Lung (tissue), 12 donors: ENCODE data around the gene SLC27A3. TPM values are rescaled to one million over a fixed set of nuclear protein-coding genes. Genes with fewer than 3 reads are reported as not detected.

Experiments used
- ATAC-seq: fragments of 200-7000 bp; cut with Tn5 transposase; one replicate; pipeline ENCODE4 v1.9.1; 2020; ENCODE audit warnings: moderate number of reproducible peaks; ENCODE audit not compliant: insufficient read depth, low FRiP score
- DNase-seq, 3 donors: peaks; one replicate each; pipeline ENCODE4 v3.0.0-alpha.2; 2013 to 2017
- H3K27ac ChIP-seq, 2 donors: one replicate each; pipeline ENCODE4 v1.5.1; 2013; ENCODE audit warnings: mild to moderate bottlenecking in 2 of 2, moderate library complexity in 2 of 2, control low read depth in 1 of 2, inconsistent platforms in 1 of 2, low read depth in 1 of 2, low read length in 1 of 2
- H3K27me3 ChIP-seq, 3 donors: one replicate each; pipeline ENCODE4 v1.5.1; 2013; ENCODE audit warnings: low read length in 2 of 3; ENCODE audit not compliant: control insufficient read depth in 3 of 3, insufficient read depth in 3 of 3
- H3K36me3 ChIP-seq, 4 donors: one replicate each; pipeline ENCODE4 v1.5.1; 2013; ENCODE audit warnings: low read length in 4 of 4, mild to moderate bottlenecking in 1 of 4, moderate library complexity in 1 of 4; ENCODE audit not compliant: control insufficient read depth in 4 of 4, insufficient read depth in 4 of 4
- H3K4me1 ChIP-seq, 5 donors: one replicate each; pipeline ENCODE4 v1.5.1; 2013; ENCODE audit warnings: low read length in 5 of 5, mild to moderate bottlenecking in 2 of 5, moderate library complexity in 1 of 5; ENCODE audit not compliant: control insufficient read depth in 5 of 5, insufficient read depth in 5 of 5
- H3K4me3 ChIP-seq: one replicate; pipeline ENCODE4 v1.5.1; 2013; ENCODE audit warnings: mild to moderate bottlenecking, control low read depth, moderate library complexity
- H3K9ac ChIP-seq, 2 donors: one replicate each; pipeline ENCODE4 v1.5.1; 2013; ENCODE audit warnings: low read length in 2 of 2, control low read depth in 1 of 2; ENCODE audit not compliant: insufficient read depth in 1 of 2
- H3K9me3 ChIP-seq, 4 donors: one replicate each; pipeline ENCODE4 v1.5.1; 2013; ENCODE audit warnings: low read length in 3 of 4, mild to moderate bottlenecking in 1 of 4, moderate library complexity in 1 of 4; ENCODE audit not compliant: control insufficient read depth in 4 of 4, insufficient read depth in 3 of 4
- WGBS, 2 donors: extraction: QIAGEN DNeasy Blood & Tissue Kit; methylation state at CpG; one replicate each; pipeline ENCODE4 v1.1.7; 2013; 5-methylcytosine and 5-hydroxymethylcytosine counted together
- polyA plus RNA-seq, 2 donors: library from polyadenylated mRNA; stranded (reverse); fragments of 200-250 nt; gene quantifications; one replicate each; pipeline ENCODE4 v1.2.1, GENCODE V29; 2013
- total RNA-seq, 2 donors: library from RNA; depleted of rRNA in 1 of 2; stranded (reverse); fragments of >200 nt in 1 of 2; gene quantifications; one replicate each; pipeline ENCODE4 v1.2.1, GENCODE V29; 2014 to 2021
- TF ChIP-seq, protein P1 (sequence below): IDR thresholded peaks from 2 replicates; pipeline ENCODE4 v1.5.1; 2012; ENCODE audit warnings: mild to moderate bottlenecking; ENCODE audit errors: control extremely low read depth, extremely low read depth
- donor health status: control.
- donor health status: control.
- donor health status: Bipolar disorder and iron deficiency.
- donor health status: healthy.
- donor health status: DM: yes; HTN: yes; CAD: no.

The SLC27A3 gene
- total and polyA plus RNA-seq, 4 donors: 15.8 to 223 (median 108) TPM

DNA sequence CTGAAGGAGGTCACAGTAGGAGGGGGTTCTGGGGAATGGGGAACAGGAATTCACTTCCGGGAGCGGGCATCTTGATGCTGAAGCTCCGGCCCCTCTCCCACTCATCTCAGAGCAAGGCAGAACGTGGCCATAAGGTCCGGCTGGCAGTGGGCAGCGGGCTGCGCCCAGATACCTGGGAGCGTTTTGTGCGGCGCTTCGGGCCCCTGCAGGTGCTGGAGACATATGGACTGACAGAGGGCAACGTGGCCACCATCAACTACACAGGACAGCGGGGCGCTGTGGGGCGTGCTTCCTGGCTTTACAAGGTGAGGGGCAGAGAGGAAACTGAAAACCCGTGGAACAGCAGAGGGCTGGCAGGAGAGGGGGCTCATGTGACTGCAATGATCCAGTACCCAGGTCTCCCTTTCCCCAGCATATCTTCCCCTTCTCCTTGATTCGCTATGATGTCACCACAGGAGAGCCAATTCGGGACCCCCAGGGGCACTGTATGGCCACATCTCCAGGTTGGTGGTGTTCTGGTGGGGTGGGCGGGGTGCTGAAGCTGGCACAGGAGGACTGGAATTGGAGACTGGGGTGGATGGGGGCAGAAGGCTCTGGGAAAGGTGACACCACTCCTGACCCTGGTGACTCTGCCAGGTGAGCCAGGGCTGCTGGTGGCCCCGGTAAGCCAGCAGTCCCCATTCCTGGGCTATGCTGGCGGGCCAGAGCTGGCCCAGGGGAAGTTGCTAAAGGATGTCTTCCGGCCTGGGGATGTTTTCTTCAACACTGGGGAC is 3.0 kb downstream of the SLC27A3 start:
- TF ChIP-seq, protein P1, sequence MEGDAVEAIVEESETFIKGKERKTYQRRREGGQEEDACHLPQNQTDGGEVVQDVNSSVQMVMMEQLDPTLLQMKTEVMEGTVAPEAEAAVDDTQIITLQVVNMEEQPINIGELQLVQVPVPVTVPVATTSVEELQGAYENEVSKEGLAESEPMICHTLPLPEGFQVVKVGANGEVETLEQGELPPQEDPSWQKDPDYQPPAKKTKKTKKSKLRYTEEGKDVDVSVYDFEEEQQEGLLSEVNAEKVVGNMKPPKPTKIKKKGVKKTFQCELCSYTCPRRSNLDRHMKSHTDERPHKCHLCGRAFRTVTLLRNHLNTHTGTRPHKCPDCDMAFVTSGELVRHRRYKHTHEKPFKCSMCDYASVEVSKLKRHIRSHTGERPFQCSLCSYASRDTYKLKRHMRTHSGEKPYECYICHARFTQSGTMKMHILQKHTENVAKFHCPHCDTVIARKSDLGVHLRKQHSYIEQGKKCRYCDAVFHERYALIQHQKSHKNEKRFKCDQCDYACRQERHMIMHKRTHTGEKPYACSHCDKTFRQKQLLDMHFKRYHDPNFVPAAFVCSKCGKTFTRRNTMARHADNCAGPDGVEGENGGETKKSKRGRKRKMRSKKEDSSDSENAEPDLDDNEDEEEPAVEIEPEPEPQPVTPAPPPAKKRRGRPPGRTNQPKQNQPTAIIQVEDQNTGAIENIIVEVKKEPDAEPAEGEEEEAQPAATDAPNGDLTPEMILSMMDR: no peak
- no peak overlapping the region for H3K27ac ChIP-seq
- no peaks in the 10 kb centered on the region for H3K9me3 ChIP-seq
- no peak overlapping the region for H3K9ac ChIP-seq
- peaks cover 0 to 9% (median 7%) of the 10 kb centered on the region in 4 donors for H3K36me3 ChIP-seq
- WGBS, 2 donors: 91% methylated on average over 20 to 22 of the region's 22 CpGs
- ATAC-seq: no peak
- no peak for DNase-seq
- no peaks in the 10 kb centered on the region for H3K27me3 ChIP-seq
- no peak overlapping the region for H3K4me3 ChIP-seq
- peaks cover 6 to 32% (median 17%) of the 10 kb centered on the region in 5 donors for H3K4me1 ChIP-seq

DNA sequence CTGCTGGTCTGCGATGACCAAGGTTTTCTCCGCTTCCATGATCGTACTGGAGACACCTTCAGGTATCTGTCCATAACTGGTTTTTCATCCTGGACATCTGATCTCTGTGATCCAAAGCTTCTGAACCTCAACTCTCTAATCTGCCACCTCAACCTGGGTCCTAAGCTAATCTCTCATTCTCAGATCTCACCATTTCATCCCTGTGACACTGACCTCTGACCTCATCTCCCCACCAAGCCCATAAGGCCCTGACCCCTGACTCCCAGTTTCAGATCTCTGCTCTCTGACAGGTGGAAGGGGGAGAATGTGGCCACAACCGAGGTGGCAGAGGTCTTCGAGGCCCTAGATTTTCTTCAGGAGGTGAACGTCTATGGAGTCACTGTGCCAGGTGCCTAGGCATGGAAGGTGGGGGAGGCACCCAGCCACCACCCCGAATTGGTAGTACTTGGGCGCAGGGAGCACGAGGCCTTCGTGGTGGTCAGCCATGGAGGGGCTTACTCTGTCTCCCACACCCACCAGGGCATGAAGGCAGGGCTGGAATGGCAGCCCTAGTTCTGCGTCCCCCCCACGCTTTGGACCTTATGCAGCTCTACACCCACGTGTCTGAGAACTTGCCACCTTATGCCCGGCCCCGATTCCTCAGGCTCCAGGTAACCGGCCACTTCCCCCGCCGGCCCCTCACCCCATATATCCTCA is 3.8 kb downstream of the SLC27A3 start:
- Histone ChIP-seq H3K4me1 (peaks cover 8 to 33% (median 17%) of the 10 kb centered on the region in 5 donors), H3K27ac (no peak overlapping the region)
- WGBS, 2 donors: 91 to 93% methylated on average over 16 to 18 of the region's 18 CpGs

DNA sequence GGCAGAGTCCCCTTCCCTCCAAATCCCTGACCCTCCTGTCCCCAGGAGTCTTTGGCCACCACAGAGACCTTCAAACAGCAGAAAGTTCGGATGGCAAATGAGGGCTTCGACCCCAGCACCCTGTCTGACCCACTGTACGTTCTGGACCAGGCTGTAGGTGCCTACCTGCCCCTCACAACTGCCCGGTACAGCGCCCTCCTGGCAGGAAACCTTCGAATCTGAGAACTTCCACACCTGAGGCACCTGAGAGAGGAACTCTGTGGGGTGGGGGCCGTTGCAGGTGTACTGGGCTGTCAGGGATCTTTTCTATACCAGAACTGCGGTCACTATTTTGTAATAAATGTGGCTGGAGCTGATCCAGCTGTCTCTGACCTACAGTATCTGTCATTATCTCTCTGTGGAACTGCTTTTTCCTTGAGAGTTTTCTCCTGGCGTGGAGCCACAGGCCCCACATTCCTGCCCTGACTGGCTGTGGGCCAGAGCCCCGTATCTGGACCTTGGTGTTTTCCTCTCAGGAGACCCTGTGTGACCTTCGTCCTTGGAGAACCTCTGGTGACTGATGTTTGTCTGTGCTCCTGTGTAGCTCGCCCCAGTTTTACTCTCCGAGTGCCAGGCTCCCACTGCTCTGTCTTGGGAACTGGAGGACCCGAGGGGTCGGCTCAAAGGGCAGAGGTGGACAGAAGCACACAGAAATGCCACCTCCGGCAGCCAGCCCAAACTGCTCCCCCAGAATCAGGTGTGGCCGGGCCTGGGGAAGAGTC is 4.8 kb downstream of the SLC27A3 start:
- WGBS, 2 donors: 64 to 74% methylated on average over 17 of the region's 17 CpGs
- H3K9ac ChIP-seq: no peak overlapping the region
- DNase-seq: no peak
- H3K27ac ChIP-seq: no peak overlapping the region
- no peaks in the 10 kb centered on the region for H3K27me3 ChIP-seq
- H3K36me3 ChIP-seq: peaks cover 0 to 8% (median 6%) of the 10 kb centered on the region in 4 donors
- H3K4me3 ChIP-seq: no peak overlapping the region
- H3K9me3 ChIP-seq: no peaks in the 10 kb centered on the region
- peaks cover 8 to 29% (median 13%) of the 10 kb centered on the region in 5 donors for H3K4me1 ChIP-seq
- TF ChIP-seq, protein P1: no peak
- no peak for ATAC-seq

More for the DNA sequence above, 3.8 kb downstream of the SLC27A3 start:
- Histone ChIP-seq H3K27me3 (no peaks in the 10 kb centered on the region), H3K4me3 (no peak overlapping the region), H3K9ac (no peak overlapping the region), H3K9me3 (no peaks in the 10 kb centered on the region), H3K36me3 (peaks cover 0 to 8% (median 6%) of the 10 kb centered on the region in 4 donors)
- TF ChIP-seq, protein P1: no peak
- no peak for DNase-seq
- no peak for ATAC-seq
